HG03159 (cell line): Measurements from ENCODE around the gene SLC4A5.
"Not testable (repeated sequence)": the region's sequence is repeated elsewhere in the genome, so short reads cannot be mapped to it uniquely, and the experiment has no call there.

ENCODE experiments used
- ATAC-seq: cut with Tn5 transposase; IDR thresholded peaks from one replicate; pipeline ENCODE4 v1.9.1; 2021; ENCODE audit warnings: mild to moderate bottlenecking, moderate library complexity; ENCODE audit not compliant: unreplicated experiment

Gene SLC4A5

GRCh38 chr2:74235041-74235440 lies 108.2 kb downstream of the SLC4A5 start:
- no peak for ATAC-seq

GRCh38 chr2:74233648-74234047 lies 109.6 kb downstream of the SLC4A5 start:
- no peak for ATAC-seq

GRCh38 chr2:74232426-74232825 lies 110.8 kb downstream of the SLC4A5 start:
- ATAC-seq = no peak

- not testable (repeated sequence) for ATAC-seq
These were observed 113.4 kb downstream of the SLC4A5 start for GRCh38 chr2:74229865-74230264.

- no peak for ATAC-seq
These were observed 114.4 kb downstream of the SLC4A5 start for GRCh38 chr2:74228772-74229171.

GRCh38 chr2:74227646-74228045 lies 115.6 kb downstream of the SLC4A5 start:
- ATAC-seq = no peak

GRCh38 chr2:74226648-74227213 lies 116.5 kb downstream of the SLC4A5 start:
- ATAC-seq = no peak

- no peak for ATAC-seq
These were observed 117.3 kb downstream of the SLC4A5 start for GRCh38 chr2:74225698-74226459.

GRCh38 chr2:74223941-74224770 lies 119.1 kb downstream of the SLC4A5 start:
- ATAC-seq = no peak

- ATAC-seq = no peak
These were observed 120.9 kb downstream of the SLC4A5 start for GRCh38 chr2:74222300-74222650.

- ATAC-seq = no peak
These were observed 121.5 kb downstream of the SLC4A5 start for GRCh38 chr2:74221604-74222299.

GRCh38 chr2:74221091-74221490 lies 122.1 kb downstream of the SLC4A5 start:
- ATAC-seq = no peak

- no peak for ATAC-seq
These were observed 123.2 kb downstream of the SLC4A5 start for GRCh38 chr2:74219846-74220486.

- no peak for ATAC-seq
These were observed 126.6 kb downstream of the SLC4A5 start for GRCh38 chr2:74216642-74217041.

- not testable (repeated sequence) for ATAC-seq
These were observed 127.4 kb downstream of the SLC4A5 start for GRCh38 chr2:74215771-74216170.

GRCh38 chr2:74212702-74213410 lies 130.4 kb downstream of the SLC4A5 start:
- no peak for ATAC-seq

- no peak for ATAC-seq
These were observed 137.0 kb downstream of the SLC4A5 start for GRCh38 chr2:74206180-74206688.

GRCh38 chr2:74205596-74205995 lies 137.6 kb downstream of the SLC4A5 start:
- no peak for ATAC-seq

GRCh38 chr2:74205113-74205512 lies 138.1 kb downstream of the SLC4A5 start:
- ATAC-seq = no peak

GRCh38 chr2:74204436-74204835 lies 138.8 kb downstream of the SLC4A5 start:
- no peak for ATAC-seq
